IMR-90 (cell line): ENCODE data around the gene DPP10. TPM values are rescaled to one million over a fixed set of nuclear protein-coding genes. Genes with fewer than 3 reads are reported as not detected.

Experiments
- ATAC-seq: fragments of 200-7000 bp; cut with Tn5 transposase; 2 replicates; pipeline ENCODE4 v1.9.1; 2020; ENCODE audit warnings: low read depth, mild to moderate bottlenecking, moderate library complexity
- BruUV-seq: library from RNA; stranded (reverse); fragments of 400-500 nt; replicated peaks from 2 replicates; lab custom pipeline; 2021; lab: Mats Ljungman, UMichigan
- CTCF ChIA-PET: fragments of 300-600 bp; formaldehyde crosslinking; extraction: SDS; loops from one replicate; lab custom pipeline; 2021; ENCODE audit warnings: antibody characterized with exemption; lab: Yijun Ruan, JAX
- POLR2A ChIA-PET: fragments of 300-600 bp; sonication (Branson Sonifier 250); formaldehyde crosslinking; loops from one replicate; lab custom pipeline; 2022; ENCODE audit warnings: antibody characterized with exemption; ENCODE audit not compliant: unreplicated experiment; lab: Charles Lee
- DNase-seq: peaks from one replicate; pipeline ENCODE4 v3.0.0; 2013
- H2AFZ ChIP-seq: replicated peaks from 2 replicates; pipeline ENCODE3; 2013; ENCODE audit warnings: low read length, mild to moderate bottlenecking; ENCODE audit not compliant: poor library complexity
- H2AK5ac ChIP-seq: 2 replicates; pipeline ENCODE4 v1.6.1; 2013; ENCODE audit warnings: low read depth, low read length, inconsistent platforms
- H2AK9ac ChIP-seq: replicated peaks from 2 replicates; pipeline ENCODE3; 2013; ENCODE audit warnings: mild to moderate bottlenecking, low read depth, low read length, moderate library complexity; ENCODE audit not compliant: poor library complexity
- H2BK120ac ChIP-seq: 2 replicates; pipeline ENCODE4 v1.6.1; 2013; ENCODE audit warnings: low read depth, low read length, inconsistent platforms
- H2BK15ac ChIP-seq: 3 replicates; pipeline ENCODE4 v1.6.1; 2013; ENCODE audit warnings: low read depth, low read length, inconsistent platforms
- H2BK20ac ChIP-seq: 2 replicates; pipeline ENCODE4 v1.6.1; 2013; ENCODE audit warnings: low read depth, mild to moderate bottlenecking, inconsistent platforms, low read length, moderate library complexity
- H2BK5ac ChIP-seq: 2 replicates; pipeline ENCODE4 v1.6.1; 2013; ENCODE audit warnings: mild to moderate bottlenecking, low read depth, low read length, inconsistent platforms; ENCODE audit not compliant: poor library complexity, severe bottlenecking
- H3K14ac ChIP-seq: replicated peaks from 2 replicates; pipeline ENCODE4 v1.6.1; 2013; ENCODE audit warnings: low read depth, low read length, inconsistent platforms
- H3K18ac ChIP-seq: 2 replicates; pipeline ENCODE4 v1.6.1; 2013; ENCODE audit warnings: low read depth, low read length, control low read depth
- H3K23ac ChIP-seq: 2 replicates; pipeline ENCODE4 v1.6.1; 2013; ENCODE audit warnings: low read depth, low read length, inconsistent platforms
- H3K27ac ChIP-seq: 2 replicates; pipeline ENCODE4 v1.5.1; 2013; ENCODE audit warnings: mild to moderate bottlenecking, control low read depth, low read length; ENCODE audit not compliant: insufficient read depth
- H3K27me3 ChIP-seq: 2 replicates; pipeline ENCODE4 v1.6.1; 2013; ENCODE audit warnings: low read length; ENCODE audit not compliant: control insufficient read depth, insufficient read depth
- H3K36me3 ChIP-seq: 2 replicates; pipeline ENCODE4 v1.6.1; 2013; ENCODE audit warnings: low read length, mixed read lengths; ENCODE audit not compliant: control insufficient read depth, insufficient read depth
- H3K4ac ChIP-seq: 2 replicates; pipeline ENCODE4 v1.6.1; 2013; ENCODE audit warnings: low read depth, low read length, inconsistent platforms
- H3K4me1 ChIP-seq: 2 replicates; pipeline ENCODE4 v1.6.1; 2013; ENCODE audit warnings: low read length, mixed read lengths; ENCODE audit not compliant: control insufficient read depth, insufficient read depth
- H3K4me2 ChIP-seq: 2 replicates; pipeline ENCODE4 v1.6.1; 2013; ENCODE audit warnings: low read depth, mild to moderate bottlenecking, control low read depth, low read length, moderate library complexity
- H3K4me3 ChIP-seq: 2 replicates; pipeline ENCODE4 v1.5.1; 2013; ENCODE audit warnings: low read depth, mild to moderate bottlenecking, control low read depth, low read length, moderate library complexity; ENCODE audit not compliant: insufficient read depth
- H3K56ac ChIP-seq: 2 replicates; pipeline ENCODE4 v1.6.1; 2013; ENCODE audit warnings: low read length, inconsistent platforms; ENCODE audit not compliant: insufficient read depth; ENCODE audit errors: extremely low read depth
- H3K79me1 ChIP-seq, 2 experiments: 2 replicates each; pipeline ENCODE4 v1.6.1; 2013; ENCODE audit warnings: low read length in 2 of 2, inconsistent platforms in 1 of 2, low read depth in 1 of 2
- H3K9ac ChIP-seq: 2 replicates; pipeline ENCODE4 v1.6.1; 2013; ENCODE audit warnings: low read depth, low read length, control low read depth
- H3K9me1 ChIP-seq: 2 replicates; pipeline ENCODE4 v1.6.1; 2013; ENCODE audit warnings: low read length, inconsistent platforms; ENCODE audit not compliant: insufficient read depth
- H3K9me3 ChIP-seq: 2 replicates; pipeline ENCODE4 v1.6.1; 2013; ENCODE audit warnings: low read length; ENCODE audit not compliant: control insufficient read depth, insufficient read depth
- H4K20me1 ChIP-seq: 2 replicates; pipeline ENCODE4 v1.6.1; 2013; ENCODE audit warnings: low read length, inconsistent platforms; ENCODE audit not compliant: insufficient read depth
- H4K5ac ChIP-seq: 2 replicates; pipeline ENCODE4 v1.6.1; 2013; ENCODE audit warnings: mild to moderate bottlenecking, low read depth, low read length, control low read depth
- H4K8ac ChIP-seq, 2 experiments: 2 replicates each; pipeline ENCODE4 v1.6.1; 2013; ENCODE audit warnings: low read depth in 2 of 2, low read length in 2 of 2, control low read depth in 1 of 2, inconsistent platforms in 1 of 2
- H4K91ac ChIP-seq: 2 replicates; pipeline ENCODE4 v1.6.1; 2013; ENCODE audit warnings: low read depth, low read length, inconsistent platforms; ENCODE audit not compliant: insufficient read depth
- CEBPB ChIP-seq: IDR thresholded peaks from 2 replicates; pipeline ENCODE4 v1.6.1; 2012; ENCODE audit warnings: low read depth, low read length, improper control_type of control experiment
- CHD1 ChIP-seq: IDR thresholded peaks from 2 replicates; pipeline ENCODE4 v1.6.1; 2012; ENCODE audit warnings: low read depth, low read length, improper control_type of control experiment
- FOS ChIP-seq: fragments of 150-350 bp; IDR thresholded peaks from 2 replicates; pipeline ENCODE4 v1.6.1; 2016; ENCODE audit warnings: low read depth, low read length
- MAFK ChIP-seq: IDR thresholded peaks from 2 replicates; pipeline ENCODE4 v1.6.1; 2012; ENCODE audit warnings: low read depth, low read length, improper control_type of control experiment
- MAZ ChIP-seq: IDR thresholded peaks from 2 replicates; pipeline ENCODE4 v1.6.1; 2012; ENCODE audit warnings: low read depth, mild to moderate bottlenecking, low read length, improper control_type of control experiment, moderate library complexity, borderline replicate concordance
- MXI1 ChIP-seq: IDR thresholded peaks from 2 replicates; pipeline ENCODE4 v1.6.1; 2012; ENCODE audit warnings: low read depth, mild to moderate bottlenecking, low read length, moderate library complexity, borderline replicate concordance
- POLR2A ChIP-seq: IDR thresholded peaks from 2 replicates; pipeline ENCODE4 v1.6.1; 2012; ENCODE audit warnings: mild to moderate bottlenecking, low read depth, low read length
- RAD21 ChIP-seq: IDR thresholded peaks from 2 replicates; pipeline ENCODE4 v1.6.1; 2012; ENCODE audit warnings: low read length, improper control_type of control experiment
- RFX5 ChIP-seq: IDR thresholded peaks from 2 replicates; pipeline ENCODE4 v1.8.0; 2012; ENCODE audit warnings: low read depth, mild to moderate bottlenecking, low read length, moderate library complexity
- SMC3 ChIP-seq: fragments of 150-350 bp; IDR thresholded peaks from 2 replicates; pipeline ENCODE4 v1.6.1; 2016; ENCODE audit warnings: low read depth, mild to moderate bottlenecking, antibody characterized with exemption, low read length, moderate library complexity
- USF2 ChIP-seq: fragments of 150-350 bp; IDR thresholded peaks from 2 replicates; pipeline ENCODE4 v1.6.1; 2017; ENCODE audit warnings: mild to moderate bottlenecking, antibody characterized with exemption, low read length, low read depth
- WGBS, 2 experiments: methylation state at CpG; one replicate each; pipeline versions ENCODE4 v1.1.5 to v1.1.7; 2013; ENCODE audit warnings: missing lambda C conversion rate in 2 of 2; ENCODE audit not compliant: insufficient read length in 1 of 2; ENCODE audit errors: extremely low coverage in 2 of 2; 5-methylcytosine and 5-hydroxymethylcytosine counted together
- dilution Hi-C: fragments of 300-500 bp; cut with HindIII; formaldehyde crosslinking; loops from one replicate; pipeline ENCODE4 v1.14.3; 2018; ENCODE audit warnings: low sequenced_read_pairs; ENCODE audit not compliant: unreplicated experiment
- in situ Hi-C: fragments of 300-500 bp; cut with MboI; formaldehyde crosslinking; loops from 3 replicates; pipeline ENCODE4 v1.14.3; 2019; ENCODE audit warnings: low sequenced_read_pairs, inconsistent platforms, mixed read lengths
- intact Hi-C: fragments of 100-400 bp; cut with micrococcal nuclease; formaldehyde crosslinking; loops from 2 replicates; pipeline ENCODE4 v1.10.0; 2022
- polyA plus RNA-seq, 3 experiments: library from polyadenylated mRNA; depleted of rRNA; stranded (reverse); fragments of >200 nt; gene quantifications; 2 replicates each; pipeline ENCODE4 v1.2.3, GENCODE V29; 2012; ENCODE audit warnings: low replicate concordance in 1 of 3
- total RNA-seq: library from RNA; depleted of rRNA; stranded (reverse); fragments of >200 nt; gene quantifications from 2 replicates; pipeline ENCODE4 v1.2.3, GENCODE V29; 2012
- TF ChIP-seq, protein P1 (sequence below): fragments of 150-350 bp; IDR thresholded peaks from 2 replicates; pipeline ENCODE4 v1.6.1; 2016; ENCODE audit warnings: low read depth, mild to moderate bottlenecking, low read length, moderate library complexity, borderline replicate concordance
- TF ChIP-seq, protein P2 (sequence below): conservative IDR thresholded peaks from 2 replicates; pipeline ENCODE4 v1.5.1; 2012; ENCODE audit warnings: mild to moderate bottlenecking, low read depth, low read length, improper control_type of control experiment

The DPP10 gene
- total and polyA plus RNA-seq, 2 of the 4 experiments (the other 2 are of a cell fraction), result not detected

DNA sequence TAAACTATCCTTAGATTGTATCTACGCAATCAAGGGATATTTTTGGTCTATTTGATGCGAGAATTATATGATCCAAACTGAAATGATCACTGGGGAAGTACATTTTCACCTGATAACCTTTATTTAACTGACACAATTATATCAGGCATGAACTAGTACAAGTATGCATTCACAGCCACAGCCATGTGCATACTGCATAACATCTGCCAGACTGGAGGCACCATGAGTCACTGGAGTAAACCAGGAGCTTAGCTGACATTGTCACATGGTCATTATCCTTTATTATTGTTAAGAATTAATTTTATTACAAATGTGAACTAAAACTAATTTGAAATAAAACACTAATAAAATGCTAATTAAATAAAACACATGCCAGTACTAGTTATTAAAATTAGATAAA lies 1127.1 kb downstream of the DPP10 start:
- dilution Hi-C loops (no loop called here), intact Hi-C loops (no loop called here), in situ Hi-C loops (no loop called here)
- Histone ChIP-seq H3K36me3 (no peaks in the 10 kb centered on the region), H4K91ac (no peak overlapping the region), H3K9me1 (no peaks in the 10 kb centered on the region), H3K9me3 (peaks cover under 1% of the 10 kb centered on the region; the same call in 1 of the 2 replicates), H3K4ac (no peak overlapping the region), H2AFZ (no peak overlapping the region), H3K23ac (no peak overlapping the region), H4K8ac (no peak overlapping the region), H3K9ac (no peak overlapping the region), H2BK120ac (no peak overlapping the region), H3K18ac (no peak overlapping the region), H3K27me3 (no peaks in the 10 kb centered on the region), H3K56ac (no peak overlapping the region), H2BK5ac (no peak overlapping the region), H3K4me1 (no peaks in the 10 kb centered on the region), H3K27ac (no peak overlapping the region), H2BK15ac (no peak overlapping the region), H2AK5ac (no peak overlapping the region), H3K14ac (no peak overlapping the region), H3K4me2 (no peak overlapping the region), H2BK20ac (no peak overlapping the region), H4K5ac (no peak overlapping the region), H2AK9ac (no peak overlapping the region), H3K79me1 (no peaks in the 10 kb centered on the region), H3K4me3 (no peak overlapping the region), H4K20me1 (no peaks in the 10 kb centered on the region)
- TF ChIP-seq USF2, result no peak
- no peak for TF ChIP-seq MXI1
- no peak for TF ChIP-seq MAZ
- TF ChIP-seq RAD21, result no peak
- TF ChIP-seq FOS, result no peak
- TF ChIP-seq SMC3, result no peak
- TF ChIP-seq, protein P1, sequence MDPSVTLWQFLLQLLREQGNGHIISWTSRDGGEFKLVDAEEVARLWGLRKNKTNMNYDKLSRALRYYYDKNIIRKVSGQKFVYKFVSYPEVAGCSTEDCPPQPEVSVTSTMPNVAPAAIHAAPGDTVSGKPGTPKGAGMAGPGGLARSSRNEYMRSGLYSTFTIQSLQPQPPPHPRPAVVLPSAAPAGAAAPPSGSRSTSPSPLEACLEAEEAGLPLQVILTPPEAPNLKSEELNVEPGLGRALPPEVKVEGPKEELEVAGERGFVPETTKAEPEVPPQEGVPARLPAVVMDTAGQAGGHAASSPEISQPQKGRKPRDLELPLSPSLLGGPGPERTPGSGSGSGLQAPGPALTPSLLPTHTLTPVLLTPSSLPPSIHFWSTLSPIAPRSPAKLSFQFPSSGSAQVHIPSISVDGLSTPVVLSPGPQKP, result no peak
- no peak for TF ChIP-seq RFX5
- no peak for TF ChIP-seq POLR2A
- TF ChIP-seq CEBPB, result no peak
- TF ChIP-seq CHD1, result no peak
- TF ChIP-seq MAFK, result no peak
- TF ChIP-seq, protein P2, sequence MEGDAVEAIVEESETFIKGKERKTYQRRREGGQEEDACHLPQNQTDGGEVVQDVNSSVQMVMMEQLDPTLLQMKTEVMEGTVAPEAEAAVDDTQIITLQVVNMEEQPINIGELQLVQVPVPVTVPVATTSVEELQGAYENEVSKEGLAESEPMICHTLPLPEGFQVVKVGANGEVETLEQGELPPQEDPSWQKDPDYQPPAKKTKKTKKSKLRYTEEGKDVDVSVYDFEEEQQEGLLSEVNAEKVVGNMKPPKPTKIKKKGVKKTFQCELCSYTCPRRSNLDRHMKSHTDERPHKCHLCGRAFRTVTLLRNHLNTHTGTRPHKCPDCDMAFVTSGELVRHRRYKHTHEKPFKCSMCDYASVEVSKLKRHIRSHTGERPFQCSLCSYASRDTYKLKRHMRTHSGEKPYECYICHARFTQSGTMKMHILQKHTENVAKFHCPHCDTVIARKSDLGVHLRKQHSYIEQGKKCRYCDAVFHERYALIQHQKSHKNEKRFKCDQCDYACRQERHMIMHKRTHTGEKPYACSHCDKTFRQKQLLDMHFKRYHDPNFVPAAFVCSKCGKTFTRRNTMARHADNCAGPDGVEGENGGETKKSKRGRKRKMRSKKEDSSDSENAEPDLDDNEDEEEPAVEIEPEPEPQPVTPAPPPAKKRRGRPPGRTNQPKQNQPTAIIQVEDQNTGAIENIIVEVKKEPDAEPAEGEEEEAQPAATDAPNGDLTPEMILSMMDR, result no peak
- ChIA-PET POLR2A (no interaction called here), CTCF (no interaction called here)
- ATAC-seq, result no peak
- BruUV-seq, result no TSS peak
- WGBS, 2 experiments, result no CpG with 5 or more reads among the region's 2 CpGs
- DNase-seq, result no peak
